GM21825 (cell line): ENCODE data around the gene VPS37D.
A peak's percentile ranks its signal among the peaks of the same experiment; 100 is the strongest.

ENCODE experiments used
- ATAC-seq: cut with Tn5 transposase; IDR thresholded peaks from one replicate; pipeline ENCODE4 v1.9.1; 2021; ENCODE audit warnings: mild to moderate bottlenecking, moderate library complexity; ENCODE audit not compliant: unreplicated experiment

Gene VPS37D

GRCh38 chr7:73680501-73680900 is 12.9 kb downstream of the VPS37D start:
- no peak for ATAC-seq

GRCh38 chr7:73681031-73681430 is 13.4 kb downstream of the VPS37D start:
- ATAC-seq = no peak

- ATAC-seq = peak; percentile 20
These were observed 15.1 kb downstream of the VPS37D start for GRCh38 chr7:73682745-73683055.

- ATAC-seq = peak; percentile 82
These were observed 15.6 kb downstream of the VPS37D start, which contains the start of the genes BUD23 and DNAJC30 for GRCh38 chr7:73683056-73683787. BUD23 (plus strand) TSS chr7:73683597; CDS start chr7:73683626, 29 bp downstream. DNAJC30 (minus strand) TSS chr7:73683453; CDS start chr7:73683423, 30 bp downstream.

GRCh38 chr7:73683788-73684693 is 16.4 kb downstream of the VPS37D start:
- ATAC-seq = peak; percentile 3

- ATAC-seq = no peak
These were observed 17.7 kb downstream of the VPS37D start for GRCh38 chr7:73685311-73685710.

- no peak for ATAC-seq
These were observed 20.7 kb downstream of the VPS37D start for GRCh38 chr7:73688288-73688687.

GRCh38 chr7:73690646-73691045 is 23.0 kb downstream of the VPS37D start:
- no peak for ATAC-seq

GRCh38 chr7:73696372-73696771 is 28.7 kb downstream of the VPS37D start:
- no peak for ATAC-seq

- ATAC-seq = no peak
These were observed 30.8 kb downstream of the VPS37D start for GRCh38 chr7:73698410-73698809.

- ATAC-seq = no peak
These were observed 31.9 kb downstream of the VPS37D start for GRCh38 chr7:73699370-73700068.

GRCh38 chr7:73700069-73700423 is 32.4 kb downstream of the VPS37D start:
- ATAC-seq = no peak

- no peak for ATAC-seq
These were observed 33.0 kb downstream of the VPS37D start for GRCh38 chr7:73700581-73701134.

- ATAC-seq = no peak
These were observed 33.8 kb downstream of the VPS37D start for GRCh38 chr7:73701357-73701995.

GRCh38 chr7:73702226-73702625 is 34.6 kb downstream of the VPS37D start:
- no peak for ATAC-seq

GRCh38 chr7:73702665-73703064 is 35.0 kb downstream of the VPS37D start:
- no peak for ATAC-seq

GRCh38 chr7:73703225-73703624 is 35.6 kb downstream of the VPS37D start:
- ATAC-seq = no peak

GRCh38 chr7:73703757-73704639 is 36.4 kb downstream of the VPS37D start:
- ATAC-seq = no peak

- ATAC-seq = no peak
These were observed 37.3 kb downstream of the VPS37D start for GRCh38 chr7:73704640-73705550.
